HG02840 (cell line): ENCODE results near the gene FAM156B.
"Not testable (repeated sequence)": the region's sequence is repeated elsewhere in the genome, so short reads cannot be mapped to it uniquely, and the experiment has no call there.

Experiments
- ATAC-seq: cut with Tn5 transposase; IDR thresholded peaks from one replicate; pipeline ENCODE4 v1.9.1; 2021; ENCODE audit warnings: mild to moderate bottlenecking, moderate library complexity, moderate number of reproducible peaks; ENCODE audit not compliant: unreplicated experiment, low FRiP score

The FAM156B gene, protein sequence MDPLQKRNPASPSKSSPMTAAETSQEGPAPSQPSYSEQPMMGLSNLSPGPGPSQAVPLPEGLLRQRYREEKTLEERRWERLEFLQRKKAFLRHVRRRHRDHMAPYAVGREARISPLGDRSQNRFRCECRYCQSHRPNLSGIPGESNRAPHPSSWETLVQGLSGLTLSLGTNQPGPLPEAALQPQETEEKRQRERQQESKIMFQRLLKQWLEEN

GRCh38 chrX:52896855-52897709 lies at the start of gene FAM156B:
TSS of gene FAM156B (plus strand) at chrX:52897330. CDS start at chrX:52907226, 9,896 bp downstream.
- ATAC-seq: peak; percentile 84

GRCh38 chrX:52852110-52852860 lies 44.8 kb upstream of the FAM156B start:
- ATAC-seq: no peak

DNA sequence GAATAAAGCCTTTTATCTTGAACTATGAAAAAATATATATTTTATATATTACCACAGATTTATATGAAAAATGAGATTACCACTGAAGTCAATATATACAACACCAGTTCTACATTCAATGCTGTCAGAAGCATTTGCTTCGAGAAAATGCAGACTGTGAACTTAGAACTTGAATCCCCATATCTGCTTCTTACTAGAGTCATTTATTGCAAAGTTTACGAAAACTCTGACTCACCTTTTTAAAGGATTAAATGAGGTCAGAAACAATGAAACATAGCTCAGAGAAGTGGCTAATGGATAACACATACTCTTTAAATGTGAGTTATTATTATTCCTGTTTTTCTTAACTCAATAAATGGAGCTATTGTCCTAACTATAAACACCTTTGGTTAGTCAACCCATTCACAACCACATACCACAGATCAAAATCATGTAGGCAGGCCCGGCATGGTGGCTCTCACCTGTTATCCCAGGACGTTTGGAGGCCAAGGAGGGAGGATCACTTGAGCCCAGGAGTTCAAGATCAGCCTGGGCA lies 40.1 kb upstream of the FAM156B start:
- ATAC-seq: not testable (repeated sequence)

GRCh38 chrX:52865343-52865998 lies 31.7 kb upstream of the FAM156B start:
- no peak for ATAC-seq

DNA sequence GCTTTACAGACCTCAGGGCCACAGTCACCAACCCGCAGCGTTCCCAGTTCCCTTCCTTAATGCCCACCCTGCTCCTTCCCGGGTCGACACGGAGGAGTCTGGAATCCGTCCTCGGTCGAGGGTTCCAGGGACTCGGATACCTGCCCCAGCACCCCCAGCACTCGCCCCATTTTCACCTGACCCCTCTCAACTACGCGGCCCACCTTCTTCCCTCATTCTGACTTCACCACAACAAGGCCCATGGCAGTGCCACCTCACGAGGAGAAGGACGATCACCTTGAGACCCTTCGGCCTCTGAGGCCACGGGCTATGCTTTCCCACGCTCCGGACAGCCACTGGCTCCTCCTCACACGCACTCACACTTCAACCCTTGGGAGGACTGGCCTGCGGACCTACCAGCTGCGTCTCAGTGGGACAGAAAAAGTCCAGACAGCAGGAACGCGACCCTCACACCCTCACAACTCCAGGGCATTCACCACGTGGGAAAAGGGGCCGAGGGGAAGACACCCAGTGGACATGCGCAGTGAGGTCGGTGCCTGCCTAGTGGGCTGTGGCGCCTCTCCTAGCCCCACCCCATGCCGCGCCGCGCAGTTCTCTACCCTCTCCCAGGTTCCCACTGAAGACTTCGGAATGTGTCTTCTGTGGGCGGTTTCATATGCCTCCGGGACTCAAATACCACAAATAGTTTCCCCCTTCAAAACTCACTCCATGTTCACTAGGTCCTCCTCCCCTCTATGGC lies 29.4 kb upstream of the FAM156B start, which contains the start of gene XAGE3:
XAGE3 (minus strand) TSS at position 474 of the 739 bp plus-strand sequence. CDS start 950 bp downstream, outside the sequence.
- no peak for ATAC-seq

DNA sequence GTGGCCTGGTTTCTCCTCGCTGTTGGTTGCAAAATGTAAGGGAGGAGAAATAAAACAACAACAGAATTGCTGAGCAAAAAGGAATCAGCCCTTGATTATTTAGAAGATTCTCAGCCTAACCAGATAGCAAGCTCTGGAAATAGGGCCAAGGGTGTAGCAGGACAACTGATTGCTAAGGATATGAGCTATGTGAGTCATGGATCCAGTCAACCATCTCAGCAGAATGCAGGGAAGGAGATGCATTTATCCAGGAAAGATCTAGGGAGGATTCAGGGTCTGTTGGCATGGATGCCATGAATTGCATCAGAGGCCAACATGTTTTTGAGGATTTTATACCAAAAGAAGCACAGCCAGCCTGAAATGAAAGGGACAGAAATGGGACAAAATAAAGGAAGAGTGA lies 27.1 kb upstream of the FAM156B start:
- ATAC-seq: no peak

DNA sequence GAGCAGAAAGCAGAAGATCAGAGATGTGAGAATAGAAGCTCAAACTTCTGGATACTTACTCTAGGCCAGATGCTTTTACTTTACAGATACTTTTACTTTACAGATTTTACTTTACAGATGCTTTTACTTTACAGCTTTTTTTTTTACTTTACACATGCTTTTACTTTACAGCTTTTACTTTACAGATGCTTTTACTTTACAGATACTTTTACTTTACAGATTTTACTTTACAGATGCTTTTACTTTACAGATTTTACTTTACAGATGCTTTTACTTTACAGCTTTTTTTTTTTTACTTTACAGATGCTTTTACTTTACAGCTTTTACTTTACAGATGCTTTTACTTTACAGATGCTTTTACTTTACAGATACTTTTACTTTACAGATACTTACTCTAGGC lies 23.3 kb upstream of the FAM156B start:
- not testable (repeated sequence) for ATAC-seq

DNA sequence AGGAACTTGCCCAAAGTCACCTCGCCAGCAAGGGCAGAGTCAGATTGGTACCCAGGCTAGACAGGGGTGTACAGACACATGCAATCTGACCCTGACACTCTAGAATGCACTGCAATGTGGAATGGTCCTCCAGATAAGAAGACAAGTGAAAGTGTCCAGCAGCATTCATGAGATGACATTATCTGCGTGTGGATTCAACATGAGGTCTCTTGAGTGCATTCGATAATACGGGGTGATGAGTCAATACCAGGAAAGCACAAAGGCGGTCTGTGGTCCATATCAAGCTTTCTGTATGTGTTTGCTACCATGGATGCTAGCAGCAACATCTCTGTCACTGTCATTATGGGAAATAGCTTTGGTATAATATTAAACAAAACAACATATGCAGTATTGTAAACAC lies 22.5 kb upstream of the FAM156B start:
- no peak for ATAC-seq

- ATAC-seq: not testable (repeated sequence)
Measured at GRCh38 chrX:52875436-52875835, 21.7 kb upstream of the FAM156B start.

DNA sequence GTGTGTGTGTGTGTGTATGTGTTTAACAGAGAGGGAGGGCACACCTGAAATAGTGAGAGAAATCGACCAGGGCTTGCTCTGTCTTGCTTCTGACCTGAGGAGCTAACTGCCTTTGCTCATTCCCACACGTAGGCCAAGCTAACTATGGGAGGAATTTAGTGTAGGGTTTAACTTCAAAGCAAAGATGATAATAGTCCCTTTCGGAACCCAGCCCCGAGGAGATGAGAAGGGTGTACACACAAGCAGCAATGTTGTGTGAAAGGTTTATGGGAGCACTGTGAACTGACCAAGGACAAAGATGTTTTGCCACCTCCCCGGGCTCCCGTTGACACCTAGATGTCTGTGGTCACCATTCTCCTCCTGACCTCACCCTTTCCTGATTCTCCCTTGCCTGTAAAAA lies 20.7 kb upstream of the FAM156B start:
- ATAC-seq: not testable (repeated sequence)

GRCh38 chrX:52887459-52887858 lies 9.7 kb upstream of the FAM156B start:
- not testable (repeated sequence) for ATAC-seq

- ATAC-seq: not testable (repeated sequence)
Measured at GRCh38 chrX:52888090-52888489, 9.0 kb upstream of the FAM156B start.

DNA sequence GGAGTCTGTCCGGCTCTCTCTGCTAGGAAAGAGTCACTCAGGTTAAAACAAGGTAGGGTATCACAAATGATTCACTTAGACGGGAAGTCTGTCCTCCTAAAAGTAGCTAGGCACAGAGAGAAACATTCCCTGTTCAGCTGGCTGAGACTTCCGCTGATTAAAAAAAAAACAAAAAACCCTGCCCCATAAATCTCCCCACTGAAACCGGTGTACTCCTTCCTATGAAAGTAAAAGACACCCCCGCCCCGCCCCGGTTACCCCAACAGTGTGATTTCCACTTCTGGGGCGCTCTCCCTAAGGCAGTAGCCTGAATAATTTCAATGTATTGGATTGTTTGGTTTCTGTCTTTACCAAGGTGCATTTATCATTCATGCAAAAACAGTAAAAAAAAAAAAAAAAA lies 692 bp upstream of the FAM156B start:
- ATAC-seq: peak; percentile 22

DNA sequence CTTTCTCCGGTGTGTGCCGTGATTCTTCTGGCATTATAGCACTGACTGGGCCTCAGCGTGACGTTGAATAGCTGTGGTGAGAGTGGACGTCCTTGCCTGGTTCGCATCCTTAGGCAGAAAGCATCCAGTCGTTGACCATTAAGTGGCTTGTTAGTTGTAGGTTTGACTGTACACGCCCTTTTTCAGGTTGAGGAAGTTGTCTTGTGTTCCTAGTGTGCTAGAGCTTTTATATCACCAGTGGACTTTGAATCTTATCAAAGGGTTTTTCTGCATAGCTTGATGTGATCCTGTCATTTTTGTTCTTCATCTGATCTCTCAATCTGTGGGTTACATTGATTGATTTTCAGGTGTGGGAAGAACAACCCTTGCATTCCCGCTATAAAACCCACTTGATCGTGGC lies 8.4 kb downstream of the FAM156B start:
- not testable (repeated sequence) for ATAC-seq

GRCh38 chrX:52906072-52906471 lies 8.9 kb downstream of the FAM156B start:
- not testable (repeated sequence) for ATAC-seq

- not testable (repeated sequence) for ATAC-seq
Measured at GRCh38 chrX:52907137-52907536, 10.0 kb downstream of the FAM156B start.

GRCh38 chrX:52907900-52908299 lies 10.8 kb downstream of the FAM156B start:
- not testable (repeated sequence) for ATAC-seq

DNA sequence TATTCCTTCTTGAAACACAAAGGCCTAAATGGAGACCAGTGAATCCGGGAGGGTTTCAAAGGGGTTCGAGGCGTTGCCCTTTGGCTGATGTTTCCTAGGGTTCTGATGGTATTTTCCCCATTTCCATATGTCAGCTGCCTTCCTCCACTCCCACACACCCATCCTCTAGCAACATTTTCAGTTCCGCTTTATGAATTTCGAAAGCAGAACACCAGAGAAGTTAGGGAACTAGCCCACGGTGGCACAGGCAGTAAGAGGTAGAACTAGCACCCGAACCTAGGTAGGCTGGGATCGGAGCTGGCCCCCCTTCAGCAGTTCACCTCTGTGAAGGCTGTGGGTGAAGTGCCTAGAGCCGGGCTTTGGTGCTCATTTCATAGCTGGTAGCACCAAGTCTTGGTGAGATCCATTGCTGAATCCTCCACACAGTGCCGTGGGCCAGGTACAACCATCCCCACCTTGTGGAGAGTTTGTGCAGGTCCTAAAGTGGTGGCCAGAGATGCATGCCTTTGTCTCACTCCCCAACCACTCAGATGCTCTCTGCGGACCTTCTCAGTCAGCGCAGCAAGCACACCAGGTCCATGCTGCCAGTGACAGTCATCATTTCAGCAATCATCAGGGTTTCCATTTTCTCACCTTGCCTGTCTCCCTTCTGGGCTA lies 12.3 kb downstream of the FAM156B start:
- ATAC-seq: not testable (repeated sequence)

GRCh38 chrX:52913681-52914080 lies 16.6 kb downstream of the FAM156B start:
- ATAC-seq: not testable (repeated sequence)
